ENCODE measurements around the gene EID1. TPM values are rescaled to one million over a fixed set of nuclear protein-coding genes. Genes with fewer than 3 reads are reported as not detected.

The EID1 gene
- total and polyA plus RNA-seq, 2 donors (not counting 3 experiments of a cell fraction or from before 2014, with no cell fraction given) = 146 to 155 TPM

GRCh38 chr15:48880070-48880634 lies 2.2 kb downstream of the EID1 start:
- ChIA-PET POLR2A (no interaction called here), CTCF (interaction anchor here (0.9 to 1.7 kb wide), 4 partner anchors 8 to 266 kb away, joined by 3 to 6 read pairs (median 4); no protein-coding TSS in a partner anchor)
- dilution Hi-C loops (cut with MboI; ENCODE audit: extremely low pct_ligation_motif_present, low sequenced_read_pairs) = no loop called here
- no peak for TF ChIP-seq MYC (IDR thresholded peaks at IDR 0.05; ENCODE audit: low read depth, low read length)
- TF ChIP-seq POLR2A (IDR thresholded peaks at IDR 0.05; ENCODE audit: low read depth, low read length) = no peak
- TF ChIP-seq POLR2AphosphoS5 (IDR thresholded peaks at IDR 0.05; ENCODE audit: insufficient read depth, low read depth, low read length) = no peak
- no peak for TF ChIP-seq EZH2 (IDR thresholded peaks at IDR 0.05; ENCODE audit: borderline replicate concordance, low read depth, low read length, severe bottlenecking)
- TF ChIP-seq FOS (IDR thresholded peaks at IDR 0.05; ENCODE audit: borderline replicate concordance, insufficient read depth, low read length) = no peak
- TF ChIP-seq JUN (IDR thresholded peaks at IDR 0.05; ENCODE audit: borderline replicate concordance, insufficient read depth, insufficient read length, low read depth) = no peak
- no peak for TF ChIP-seq MAX (IDR thresholded peaks at IDR 0.05; ENCODE audit: insufficient read depth, insufficient read length)
- no peak for TF ChIP-seq GATA2 (IDR thresholded peaks at IDR 0.05; ENCODE audit: insufficient read depth, insufficient read length, low read depth, low read length)
- TF ChIP-seq CTCF (IDR thresholded peaks at IDR 0.05; ENCODE audit: extremely low read depth in 1 of 2, insufficient read depth in 1 of 2, low read depth in 1 of 2, low read length in 2 of 2) = no peak
- Histone ChIP-seq H3K9me3 (replicated peaks; ENCODE audit: control insufficient read depth, insufficient read depth, low read length) (no peaks in the 10 kb centered on the region), H3K4me3 (replicated peaks in 1 of 3; ENCODE audit: insufficient read depth in 1 of 3, low read depth in 1 of 3, low read length in 3 of 3) (no peak overlapping the region), H3K9ac (replicated peaks; ENCODE audit: extremely low read depth, insufficient read depth, low read length) (no peak overlapping the region), H3K79me2 (ENCODE audit: control insufficient read depth, insufficient read depth, low read length) (peaks cover 18% of the 10 kb centered on the region), H3K4me1 (ENCODE audit: control insufficient read depth, extremely low read depth, insufficient read depth, low read length) (peaks cover 13% of the 10 kb centered on the region), H3K36me3 (ENCODE audit: control insufficient read depth in 2 of 2, extremely low read depth in 1 of 2, insufficient read depth in 2 of 2, low read length in 2 of 2) (no peaks in the 10 kb centered on the region), H2AFZ (ENCODE audit: low read depth, low read length) (no peak overlapping the region), H3K27me3 (ENCODE audit: control insufficient read depth in 2 of 2, insufficient read depth in 2 of 2, low read length in 2 of 2) (peaks cover 0 to 2% of the 10 kb centered on the region in 2 experiments), H3K27ac (ENCODE audit: insufficient read depth, low read depth, low read length) (no peak overlapping the region), H4K20me1 (replicated peaks; ENCODE audit: control insufficient read depth, extremely low read depth, insufficient read depth, low read length) (no peaks in the 10 kb centered on the region), H3K4me2 (ENCODE audit: insufficient read depth, low read length) (peak overlapping the region; percentile 90), H3K9me1 (replicated peaks; ENCODE audit: control insufficient read depth, extremely low read depth, insufficient read depth, low read length) (no peaks in the 10 kb centered on the region)
- intact Hi-C loops (cut with micrococcal nuclease) = no loop called here
- peak; percentile 42 for FAIRE-seq
- DNase-seq (ENCODE audit: low read depth, low spot score) = no peak
- no TSS peak for BruUV-seq (replicated peaks)
